Mononuclear cell (primary cell): ENCODE results near the gene KIF3B. TPM values are rescaled to one million over a fixed set of nuclear protein-coding genes. Genes with fewer than 3 reads are reported as not detected.
"Not testable (repeated sequence)": the region's sequence is repeated elsewhere in the genome, so short reads cannot be mapped to it uniquely, and the experiment has no call there.

Experiments
- H3K27me3 ChIP-seq: 2 replicates; pipeline ENCODE4 v1.6.0; 2011; ENCODE audit warnings: low read length, control low read depth; ENCODE audit not compliant: insufficient read depth
- H3K4me1 ChIP-seq: 2 replicates; pipeline ENCODE4 v1.5.1; 2011; ENCODE audit warnings: mild to moderate bottlenecking, low read length, control low read depth; ENCODE audit not compliant: insufficient read depth
- H3K4me3 ChIP-seq: 2 replicates; pipeline ENCODE4 v1.5.1; 2011; ENCODE audit warnings: mild to moderate bottlenecking, low read length, moderate library complexity
- H3K9me3 ChIP-seq: 2 replicates; pipeline ENCODE4 v1.5.1; 2011; ENCODE audit warnings: low read depth, mild to moderate bottlenecking, control low read depth, low read length
- total RNA-seq: library from RNA; depleted of rRNA; stranded (reverse); fragments of >200 nt; gene quantifications from one replicate; pipeline ENCODE4 v1.2.3, GENCODE V29; 2012

Gene KIF3B
- total RNA-seq, 1 donor = 7.0 TPM

GRCh38 chr20:32325706-32326503 lies 48.5 kb downstream of the KIF3B start:
- Histone ChIP-seq H3K9me3 (no peaks in the 10 kb centered on the region), H3K4me3 (no peak overlapping the region), H3K4me1 (no peaks in the 10 kb centered on the region), H3K27me3 (no peaks in the 10 kb centered on the region)

- Histone ChIP-seq H3K27me3 (no peaks in the 10 kb centered on the region), H3K9me3 (no peaks in the 10 kb centered on the region), H3K4me1 (no peaks in the 10 kb centered on the region), H3K4me3 (no peak overlapping the region)
Observed at GRCh38 chr20:32326504-32326845, 49.0 kb downstream of the KIF3B start.

- H3K4me1 ChIP-seq = no peaks in the 10 kb centered on the region
- H3K27me3 ChIP-seq = no peaks in the 10 kb centered on the region
- no peak overlapping the region for H3K4me3 ChIP-seq
- no peaks in the 10 kb centered on the region for H3K9me3 ChIP-seq
Observed at GRCh38 chr20:32327087-32327681, 49.7 kb downstream of the KIF3B start.

GRCh38 chr20:32329817-32330554 lies 52.5 kb downstream of the KIF3B start:
- Histone ChIP-seq H3K9me3 (no peaks in the 10 kb centered on the region), H3K4me3 (no peak overlapping the region), H3K27me3 (no peaks in the 10 kb centered on the region), H3K4me1 (peaks cover 13% of the 10 kb centered on the region)

- no peak overlapping the region for H3K4me3 ChIP-seq
- H3K4me1 ChIP-seq = peaks cover 13% of the 10 kb centered on the region
- no peaks in the 10 kb centered on the region for H3K27me3 ChIP-seq
- no peaks in the 10 kb centered on the region for H3K9me3 ChIP-seq
Observed at GRCh38 chr20:32330555-32330897, 53.1 kb downstream of the KIF3B start.

GRCh38 chr20:32332614-32333013 lies 55.2 kb downstream of the KIF3B start:
- peaks cover 18% of the 10 kb centered on the region for H3K4me1 ChIP-seq
- no peaks in the 10 kb centered on the region for H3K27me3 ChIP-seq
- H3K4me3 ChIP-seq = no peak overlapping the region
- H3K9me3 ChIP-seq = no peaks in the 10 kb centered on the region

- no peaks in the 10 kb centered on the region for H3K27me3 ChIP-seq
- no peak overlapping the region for H3K4me3 ChIP-seq
- H3K9me3 ChIP-seq = no peaks in the 10 kb centered on the region
- H3K4me1 ChIP-seq = peaks cover 18% of the 10 kb centered on the region
Observed at GRCh38 chr20:32333181-32333987, 55.9 kb downstream of the KIF3B start.

GRCh38 chr20:32333988-32334885 lies 56.8 kb downstream of the KIF3B start:
- no peaks in the 10 kb centered on the region for H3K9me3 ChIP-seq
- H3K4me1 ChIP-seq = peaks cover 26% of the 10 kb centered on the region
- H3K4me3 ChIP-seq = no peak overlapping the region
- H3K27me3 ChIP-seq = no peaks in the 10 kb centered on the region

GRCh38 chr20:32336918-32337347 lies 59.5 kb downstream of the KIF3B start:
- Histone ChIP-seq H3K27me3 (no peaks in the 10 kb centered on the region), H3K9me3 (no peaks in the 10 kb centered on the region), H3K4me3 (no peak overlapping the region), H3K4me1 (peaks cover 26% of the 10 kb centered on the region)

GRCh38 chr20:32337937-32338661 lies 60.6 kb downstream of the KIF3B start:
- no peaks in the 10 kb centered on the region for H3K27me3 ChIP-seq
- H3K4me3 ChIP-seq = no peak overlapping the region
- peaks cover 26% of the 10 kb centered on the region for H3K4me1 ChIP-seq
- H3K9me3 ChIP-seq = no peaks in the 10 kb centered on the region

- Histone ChIP-seq H3K4me3 (no peak overlapping the region), H3K9me3 (no peaks in the 10 kb centered on the region), H3K4me1 (peaks cover 26% of the 10 kb centered on the region), H3K27me3 (no peaks in the 10 kb centered on the region)
Observed at GRCh38 chr20:32338665-32339064, 61.2 kb downstream of the KIF3B start.

- Histone ChIP-seq H3K27me3 (no peaks in the 10 kb centered on the region), H3K4me3 (no peak overlapping the region), H3K4me1 (peaks cover 23% of the 10 kb centered on the region), H3K9me3 (no peaks in the 10 kb centered on the region)
Observed at GRCh38 chr20:32339116-32339515, 61.7 kb downstream of the KIF3B start.

GRCh38 chr20:32341053-32341452 lies 63.6 kb downstream of the KIF3B start:
- H3K9me3 ChIP-seq, H3K27me3 ChIP-seq, H3K4me3 ChIP-seq: not testable (repeated sequence)
- H3K4me1 ChIP-seq = peaks cover 16% of the 10 kb centered on the region

GRCh38 chr20:32343439-32343838 lies 66.0 kb downstream of the KIF3B start:
- peaks cover 11% of the 10 kb centered on the region for H3K4me1 ChIP-seq
- no peak overlapping the region for H3K4me3 ChIP-seq
- no peaks in the 10 kb centered on the region for H3K9me3 ChIP-seq
- no peaks in the 10 kb centered on the region for H3K27me3 ChIP-seq
